ENCODE data around the gene CTNNA1.

Gene CTNNA1

DNA sequence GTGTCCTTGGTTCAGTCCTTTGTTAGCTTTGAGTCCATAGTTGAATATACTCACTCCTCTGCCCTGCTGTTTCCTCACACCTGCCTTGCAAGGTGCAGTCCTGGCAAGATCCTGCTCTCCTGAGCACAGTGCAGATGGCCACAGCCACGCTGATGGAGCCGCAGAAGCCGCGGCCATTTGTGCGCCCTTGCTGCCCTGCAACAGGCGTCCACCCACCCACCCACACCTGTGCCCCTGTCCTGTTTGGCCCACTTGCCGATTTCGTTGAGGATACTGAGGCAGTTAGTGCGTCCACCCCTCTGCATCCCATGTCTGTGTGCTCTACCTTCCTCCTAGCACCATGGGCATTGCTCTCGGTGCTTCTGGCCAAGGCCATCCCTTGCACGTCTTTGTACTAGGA is 173.0 kb downstream of the CTNNA1 start:
- Histone ChIP-seq H3K4me2 (ENCODE audit: low read length) (no peak overlapping the region), H3F3A (ENCODE audit: control insufficient read depth, insufficient read depth) (no peaks in the 10 kb centered on the region), H3K9me3 (ENCODE audit: control insufficient read depth, insufficient read depth, low read length) (no peaks in the 10 kb centered on the region), H4K20me1 (ENCODE audit: control insufficient read depth, insufficient read depth, low read depth, low read length) (no peaks in the 10 kb centered on the region), H3K27ac (ENCODE audit: low read depth, low read length) (no peak overlapping the region), H3K4me1 (ENCODE audit: control insufficient read depth, low read length) (no peaks in the 10 kb centered on the region), H3K79me2 (ENCODE audit: control insufficient read depth, low read length) (no peaks in the 10 kb centered on the region), H3K9me2 (replicated peaks; ENCODE audit: control insufficient read depth, low read length) (no peaks in the 10 kb centered on the region), H3K4me3 (ENCODE audit: low read length) (no peak overlapping the region), H3K27me3 (ENCODE audit: control insufficient read depth, low read length) (no peaks in the 10 kb centered on the region), H3K36me3 (ENCODE audit: control insufficient read depth, low read length) (peaks cover 10% of the 10 kb centered on the region)
- TF ChIP-seq, protein P1, sequence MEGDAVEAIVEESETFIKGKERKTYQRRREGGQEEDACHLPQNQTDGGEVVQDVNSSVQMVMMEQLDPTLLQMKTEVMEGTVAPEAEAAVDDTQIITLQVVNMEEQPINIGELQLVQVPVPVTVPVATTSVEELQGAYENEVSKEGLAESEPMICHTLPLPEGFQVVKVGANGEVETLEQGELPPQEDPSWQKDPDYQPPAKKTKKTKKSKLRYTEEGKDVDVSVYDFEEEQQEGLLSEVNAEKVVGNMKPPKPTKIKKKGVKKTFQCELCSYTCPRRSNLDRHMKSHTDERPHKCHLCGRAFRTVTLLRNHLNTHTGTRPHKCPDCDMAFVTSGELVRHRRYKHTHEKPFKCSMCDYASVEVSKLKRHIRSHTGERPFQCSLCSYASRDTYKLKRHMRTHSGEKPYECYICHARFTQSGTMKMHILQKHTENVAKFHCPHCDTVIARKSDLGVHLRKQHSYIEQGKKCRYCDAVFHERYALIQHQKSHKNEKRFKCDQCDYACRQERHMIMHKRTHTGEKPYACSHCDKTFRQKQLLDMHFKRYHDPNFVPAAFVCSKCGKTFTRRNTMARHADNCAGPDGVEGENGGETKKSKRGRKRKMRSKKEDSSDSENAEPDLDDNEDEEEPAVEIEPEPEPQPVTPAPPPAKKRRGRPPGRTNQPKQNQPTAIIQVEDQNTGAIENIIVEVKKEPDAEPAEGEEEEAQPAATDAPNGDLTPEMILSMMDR (IDR thresholded peaks at IDR 0.05; ENCODE audit: low read depth, low read length, poor library complexity, severe bottlenecking): no peak
- TF ChIP-seq EZH2phosphoT487 (IDR thresholded peaks at IDR 0.05; ENCODE audit: borderline replicate concordance, low read length): no peak

DNA sequence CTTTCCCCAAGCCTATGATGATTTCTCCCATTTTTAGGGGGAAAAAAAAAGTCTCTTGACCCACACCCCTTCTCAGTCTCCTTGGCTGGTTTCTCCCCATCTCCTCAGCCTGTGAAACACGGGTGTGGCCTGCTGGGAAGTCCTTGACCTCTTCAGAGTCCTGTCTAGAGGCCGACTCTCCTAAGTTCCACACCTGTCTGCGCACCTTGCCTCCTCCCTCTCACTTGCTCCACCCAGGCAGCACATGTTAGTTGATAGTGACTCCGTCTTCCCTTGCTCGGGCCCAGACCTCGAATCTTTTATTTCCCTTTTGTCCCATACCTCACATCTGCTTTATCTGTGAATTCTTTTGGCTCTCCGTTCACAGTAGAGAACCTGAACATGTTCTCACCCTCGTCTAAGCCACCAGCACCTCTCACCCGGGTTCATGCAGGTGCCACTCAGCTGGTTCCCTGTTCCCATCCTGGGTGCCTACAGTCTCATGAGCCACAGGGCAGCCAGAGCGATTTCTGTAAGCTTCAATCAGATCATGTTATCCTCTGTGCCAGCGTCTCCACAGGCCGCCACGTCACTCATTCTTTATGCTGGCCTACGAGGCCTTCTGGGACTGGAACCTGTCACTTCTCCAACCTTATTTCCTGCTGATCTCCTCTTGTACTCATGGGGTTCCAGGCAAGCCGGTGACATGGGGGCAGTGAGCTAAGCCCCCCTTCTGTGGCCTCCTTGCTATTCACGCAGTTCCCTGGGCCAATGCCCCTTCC is 173.6 kb downstream of the CTNNA1 start:
- no peaks in the 10 kb centered on the region for H3K9me3 ChIP-seq (ENCODE audit: control insufficient read depth, insufficient read depth, low read length)
- peaks cover 13% of the 10 kb centered on the region for H3K36me3 ChIP-seq (ENCODE audit: control insufficient read depth, low read length)
- TF ChIP-seq EZH2phosphoT487 (IDR thresholded peaks at IDR 0.05; ENCODE audit: borderline replicate concordance, low read length): no peak
- TF ChIP-seq, protein P1 (IDR thresholded peaks at IDR 0.05; ENCODE audit: low read depth, low read length, poor library complexity, severe bottlenecking): no peak
- H4K20me1 ChIP-seq (ENCODE audit: control insufficient read depth, insufficient read depth, low read depth, low read length): no peaks in the 10 kb centered on the region
- H3K4me3 ChIP-seq (ENCODE audit: low read length): no peak overlapping the region
- H3K79me2 ChIP-seq (ENCODE audit: control insufficient read depth, low read length): no peaks in the 10 kb centered on the region
- H3K4me2 ChIP-seq (ENCODE audit: low read length): no peak overlapping the region
- H3F3A ChIP-seq (ENCODE audit: control insufficient read depth, insufficient read depth): no peaks in the 10 kb centered on the region
- H3K27ac ChIP-seq (ENCODE audit: low read depth, low read length): no peak overlapping the region
- H3K27me3 ChIP-seq (ENCODE audit: control insufficient read depth, low read length): no peaks in the 10 kb centered on the region
- no peaks in the 10 kb centered on the region for H3K9me2 ChIP-seq (replicated peaks; ENCODE audit: control insufficient read depth, low read length)
- H3K4me1 ChIP-seq (ENCODE audit: control insufficient read depth, low read length): no peaks in the 10 kb centered on the region

DNA sequence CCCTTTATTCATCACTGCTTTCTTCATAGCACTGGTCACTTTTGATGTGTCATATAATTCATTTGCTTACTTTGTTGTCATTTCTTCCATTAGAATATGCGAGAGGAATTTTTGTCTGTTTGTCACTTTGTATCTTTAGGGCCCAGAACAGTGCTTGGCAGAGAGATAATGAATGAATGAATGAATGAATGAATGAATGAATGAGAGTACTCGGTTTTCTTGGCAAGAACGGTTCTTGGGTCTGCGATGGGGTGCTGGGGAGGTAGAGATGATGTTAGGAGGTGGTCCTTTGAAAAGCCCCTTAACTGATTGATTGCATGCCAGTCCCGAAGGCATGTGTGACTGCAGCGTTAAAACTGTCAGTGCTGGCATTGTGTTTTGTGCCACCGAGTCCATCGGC is 174.3 kb downstream of the CTNNA1 start:
- no peak overlapping the region for H3K27ac ChIP-seq (ENCODE audit: low read depth, low read length)
- H3K9me3 ChIP-seq (ENCODE audit: control insufficient read depth, insufficient read depth, low read length): no peaks in the 10 kb centered on the region
- H3K9me2 ChIP-seq (replicated peaks; ENCODE audit: control insufficient read depth, low read length): no peaks in the 10 kb centered on the region
- H3K27me3 ChIP-seq (ENCODE audit: control insufficient read depth, low read length): no peaks in the 10 kb centered on the region
- no peaks in the 10 kb centered on the region for H4K20me1 ChIP-seq (ENCODE audit: control insufficient read depth, insufficient read depth, low read depth, low read length)
- peaks cover 13% of the 10 kb centered on the region for H3K36me3 ChIP-seq (ENCODE audit: control insufficient read depth, low read length)
- no peak overlapping the region for H3K4me2 ChIP-seq (ENCODE audit: low read length)
- no peak overlapping the region for H3K4me3 ChIP-seq (ENCODE audit: low read length)
- no peaks in the 10 kb centered on the region for H3K4me1 ChIP-seq (ENCODE audit: control insufficient read depth, low read length)
- H3F3A ChIP-seq (ENCODE audit: control insufficient read depth, insufficient read depth): no peaks in the 10 kb centered on the region
- no peaks in the 10 kb centered on the region for H3K79me2 ChIP-seq (ENCODE audit: control insufficient read depth, low read length)
- TF ChIP-seq EZH2phosphoT487 (IDR thresholded peaks at IDR 0.05; ENCODE audit: borderline replicate concordance, low read length): no peak
- TF ChIP-seq, protein P1 (IDR thresholded peaks at IDR 0.05; ENCODE audit: low read depth, low read length, poor library complexity, severe bottlenecking): no peak
